BLaER1 treated with 17β-estradiol and CSF1 and Interleukin-3, amounts not matched to agents 10 nM and 100 nM (cell line): ENCODE data around the gene BID.
A peak's percentile ranks its signal among the peaks of the same experiment; 100 is the strongest.

Experiments used
- H3K27ac ChIP-seq, 11 experiments: shearing (Covaris generic); formaldehyde crosslinking; 2 replicates each; pipeline ENCODE4 v1.8.1; 2022
- H3K27me3 ChIP-seq, 11 experiments: shearing (Covaris generic); formaldehyde crosslinking; 2 replicates each; pipeline ENCODE4 v1.8.1; 2022
- H3K36me3 ChIP-seq, 11 experiments: shearing (Covaris generic); formaldehyde crosslinking; 2 replicates each; pipeline ENCODE4 v1.8.1; 2022
- H3K4me1 ChIP-seq, 10 experiments: shearing (Covaris generic); formaldehyde crosslinking; 2 replicates each; pipeline ENCODE4 v1.8.1; 2022
- H3K4me2 ChIP-seq, 11 experiments: shearing (Covaris generic); formaldehyde crosslinking; 2 replicates each; pipeline ENCODE4 v1.8.1; 2022
- H3K4me3 ChIP-seq, 10 experiments: shearing (Covaris generic); formaldehyde crosslinking; 2 replicates each; pipeline ENCODE4 v1.8.1; 2022
- H3K9ac ChIP-seq, 11 experiments: shearing (Covaris generic); formaldehyde crosslinking; 2 replicates each; pipeline ENCODE4 v1.8.1; 2022
- H3K9me3 ChIP-seq, 11 experiments: shearing (Covaris generic); formaldehyde crosslinking; replicated peaks in 1 of 11; 2 replicates each; pipeline ENCODE4 v1.8.1; 2022
- H4K20me1 ChIP-seq, 11 experiments: shearing (Covaris generic); formaldehyde crosslinking; 2 replicates each; pipeline ENCODE4 v1.8.1; 2022
- Cebpa-rat ChIP-seq, 11 experiments: shearing (Covaris generic); IDR thresholded peaks; 2 replicates each; pipeline ENCODE4 v1.8.1; 2022

Gene BID

GRCh38 chr22:17774926-17775685 lies 837 bp upstream of the BID start:
- H3K9me3 ChIP-seq: peaks cover 0 to 3% (median 0%) of the 10 kb centered on the region in 11 experiments; a peak in 3 of 22 replicates
- TF ChIP-seq Cebpa-rat (IDR thresholded peaks at IDR 0.05): no peak
- no peaks in the 10 kb centered on the region for H3K27me3 ChIP-seq
- peaks cover 0 to 14% (median 0%) of the 10 kb centered on the region in 11 experiments; a peak in 7 of 22 replicates for H3K36me3 ChIP-seq
- H3K27ac ChIP-seq: peak overlapping the region in 10 of 11 experiments; percentile 92 to 100 (median 98); a peak in 21 of 22 replicates
- peak overlapping the region in 8 of 10 experiments; percentile 72 to 89 (median 84); a peak in 13 of 20 replicates for H3K4me3 ChIP-seq
- H4K20me1 ChIP-seq: peaks cover 24 to 36% (median 32%) of the 10 kb centered on the region in 11 experiments; a peak in 21 of 22 replicates
- H3K4me2 ChIP-seq: peak overlapping the region; percentile 96 to 100 (median 98)
- H3K4me1 ChIP-seq: peaks cover 75 to 85% (median 82%) of the 10 kb centered on the region in 10 experiments
- peak overlapping the region; percentile 92 to 99 (median 96); a peak in 20 of 22 replicates for H3K9ac ChIP-seq

- Histone ChIP-seq H3K27me3 (no peaks in the 10 kb centered on the region), H3K4me2 (peak overlapping the region; percentile 96 to 100 (median 98)), H3K36me3 (peaks cover 0 to 25% (median 6%) of the 10 kb centered on the region in 11 experiments; a peak in 12 of 22 replicates), H3K4me3 (peak overlapping the region; percentile 69 to 89 (median 80)), H3K9me3 (no peaks in the 10 kb centered on the region), H3K4me1 (peaks cover 75 to 84% (median 81%) of the 10 kb centered on the region in 10 experiments), H4K20me1 (peaks cover 37 to 50% (median 46%) of the 10 kb centered on the region in 11 experiments; a peak in 21 of 22 replicates), H3K27ac (peak overlapping the region; percentile 87 to 100 (median 97)), H3K9ac (peak overlapping the region; percentile 92 to 99 (median 96))
- no peak for TF ChIP-seq Cebpa-rat (IDR thresholded peaks at IDR 0.05)
Measured at GRCh38 chr22:17773606-17774205, 563 bp downstream of the BID start.

DNA sequence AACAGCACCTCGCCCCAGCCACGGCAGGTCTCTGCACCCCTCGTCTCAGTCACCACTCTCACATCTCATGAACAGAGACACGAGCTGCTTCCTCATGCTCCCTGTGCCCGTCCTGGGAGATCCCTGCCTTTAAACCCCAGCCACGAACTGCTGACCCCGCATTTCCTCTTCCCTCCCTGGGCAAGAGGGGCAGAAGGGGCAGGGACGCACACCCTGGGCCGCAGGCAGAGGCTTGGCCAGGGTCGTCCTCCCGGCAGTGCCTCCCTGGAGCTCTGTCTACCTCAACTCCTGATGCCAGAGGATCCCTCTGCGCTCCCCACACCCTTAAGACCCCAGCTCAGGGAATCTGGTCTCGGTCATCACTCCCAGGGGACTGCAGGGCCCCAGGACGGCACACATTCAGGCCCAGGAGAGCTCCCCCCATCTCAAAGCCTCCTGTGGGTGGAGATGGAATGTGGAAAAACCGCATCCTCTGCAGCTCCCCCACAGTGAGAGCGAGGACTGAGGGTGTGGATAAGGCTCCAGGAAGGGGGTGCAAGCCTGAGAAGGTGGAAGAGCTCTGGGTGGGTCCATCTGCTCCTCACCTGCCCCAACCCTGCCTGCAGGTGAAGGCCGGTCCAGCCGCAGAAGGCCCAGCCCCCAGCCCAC lies 1.2 kb downstream of the BID start:
- Histone ChIP-seq H3K9ac (peak overlapping the region; percentile 92 to 99 (median 96)), H3K36me3 (peaks cover 0 to 30% (median 6%) of the 10 kb centered on the region in 11 experiments; a peak in 12 of 22 replicates), H3K27ac (peak overlapping the region; percentile 87 to 100 (median 97)), H3K4me1 (peaks cover 75 to 83% (median 80%) of the 10 kb centered on the region in 10 experiments), H3K27me3 (no peaks in the 10 kb centered on the region), H3K4me2 (peak overlapping the region; percentile 96 to 100 (median 98)), H4K20me1 (peaks cover 41 to 56% (median 52%) of the 10 kb centered on the region in 11 experiments; a peak in 21 of 22 replicates), H3K4me3 (peak overlapping the region; percentile 69 to 89 (median 80)), H3K9me3 (no peaks in the 10 kb centered on the region)
- TF ChIP-seq Cebpa-rat (IDR thresholded peaks at IDR 0.05): no peak

GRCh38 chr22:17772249-17772957 lies 1.9 kb downstream of the BID start:
- peaks cover 79 to 87% (median 84%) of the 10 kb centered on the region in 10 experiments for H3K4me1 ChIP-seq
- peak overlapping the region; percentile 69 to 89 (median 80) for H3K4me3 ChIP-seq
- H3K9me3 ChIP-seq: no peaks in the 10 kb centered on the region
- H3K36me3 ChIP-seq: peaks cover 0 to 33% (median 6%) of the 10 kb centered on the region in 11 experiments; a peak in 12 of 22 replicates
- peak overlapping the region; percentile 96 to 100 (median 98) for H3K4me2 ChIP-seq
- peak overlapping the region; percentile 87 to 100 (median 97) for H3K27ac ChIP-seq
- H3K9ac ChIP-seq: peak overlapping the region; percentile 92 to 99 (median 96); a peak in 21 of 22 replicates
- no peaks in the 10 kb centered on the region for H3K27me3 ChIP-seq
- peaks cover 48 to 63% (median 59%) of the 10 kb centered on the region in 11 experiments for H4K20me1 ChIP-seq
- TF ChIP-seq Cebpa-rat (IDR thresholded peaks at IDR 0.05): no peak

DNA sequence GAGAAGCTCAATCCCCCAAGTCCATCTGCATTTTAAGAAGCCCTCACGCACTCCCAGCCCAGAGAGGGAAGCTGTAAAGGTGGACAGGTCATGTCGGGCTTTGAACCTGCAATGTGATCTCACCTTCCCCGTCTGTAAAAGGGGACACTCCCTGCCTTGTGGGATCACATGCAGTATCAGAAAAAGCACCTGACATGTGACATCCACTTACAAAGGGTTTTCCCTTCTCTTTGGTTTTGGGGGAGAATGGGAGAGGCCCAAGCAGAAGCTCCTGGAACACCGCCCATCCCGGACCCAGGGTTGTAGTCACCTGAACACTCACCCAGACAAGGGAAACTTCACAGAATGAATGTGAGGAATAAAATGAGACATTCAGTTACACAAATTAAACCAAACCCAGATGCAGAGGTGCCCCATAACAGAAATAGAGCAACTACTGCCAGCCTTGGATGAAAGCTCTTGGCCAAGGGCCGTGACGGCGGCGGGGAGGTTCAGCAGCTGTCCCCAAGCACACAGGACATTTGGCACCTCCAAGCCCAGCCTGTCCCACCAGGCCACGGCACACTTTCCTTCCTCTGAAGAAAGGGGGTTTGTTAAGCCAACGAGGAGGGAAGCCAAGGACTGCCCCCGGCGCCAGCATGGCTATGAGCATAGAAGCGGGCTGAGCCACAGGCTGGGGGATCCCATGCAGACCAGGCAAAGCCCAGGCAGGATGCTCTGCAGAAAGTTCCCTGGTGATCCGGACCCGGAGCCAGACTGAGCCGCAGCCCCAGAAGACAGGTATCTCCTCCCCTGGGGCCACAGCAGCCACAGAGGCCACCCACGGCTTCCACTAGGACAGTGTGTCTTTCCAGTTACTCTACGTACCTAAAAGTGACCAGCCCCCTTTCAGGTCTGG lies 3.8 kb downstream of the BID start:
- TF ChIP-seq Cebpa-rat (IDR thresholded peaks at IDR 0.05): no peak
- peaks cover 68 to 78% (median 74%) of the 10 kb centered on the region in 10 experiments for H3K4me1 ChIP-seq
- peaks cover 64 to 82% (median 77%) of the 10 kb centered on the region in 11 experiments for H4K20me1 ChIP-seq
- peak overlapping the region in 3 of 10 experiments; percentile 27 to 33 (median 31); a peak in 3 of 20 replicates for H3K4me3 ChIP-seq
- H3K9me3 ChIP-seq: no peaks in the 10 kb centered on the region
- no peaks in the 10 kb centered on the region for H3K27me3 ChIP-seq
- peak overlapping the region; percentile 43 to 100 (median 97); a peak in 21 of 22 replicates for H3K27ac ChIP-seq
- peak overlapping the region; percentile 96 to 100 (median 98) for H3K4me2 ChIP-seq
- peak overlapping the region; percentile 17 to 96 (median 44); a peak in 17 of 22 replicates for H3K9ac ChIP-seq
- peaks cover 0 to 42% (median 6%) of the 10 kb centered on the region in 11 experiments; a peak in 12 of 22 replicates for H3K36me3 ChIP-seq

GRCh38 chr22:17769716-17770082 lies 4.6 kb downstream of the BID start:
- peak overlapping the region; percentile 96 to 100 (median 98) for H3K4me2 ChIP-seq
- peak overlapping the region; percentile 29 to 100 (median 97); a peak in 21 of 22 replicates for H3K27ac ChIP-seq
- H3K4me1 ChIP-seq: peaks cover 68 to 78% (median 72%) of the 10 kb centered on the region in 10 experiments
- H3K9ac ChIP-seq: peak overlapping the region; percentile 2 to 96 (median 44); a peak in 15 of 22 replicates
- H4K20me1 ChIP-seq: peaks cover 71 to 90% (median 85%) of the 10 kb centered on the region in 11 experiments
- H3K9me3 ChIP-seq: no peaks in the 10 kb centered on the region
- H3K36me3 ChIP-seq: peaks cover 0 to 42% (median 6%) of the 10 kb centered on the region in 11 experiments; a peak in 12 of 22 replicates
- peak overlapping the region in 3 of 10 experiments; percentile 12 to 33 (median 12); a peak in 4 of 20 replicates for H3K4me3 ChIP-seq
- no peak for TF ChIP-seq Cebpa-rat (IDR thresholded peaks at IDR 0.05)
- no peaks in the 10 kb centered on the region for H3K27me3 ChIP-seq
